ENCODE data around the gene LPAR1.

LPAR1 gene

GRCh38 chr9:110975969-110976368 is 62.3 kb downstream of the LPAR1 start:
- no peaks in the 10 kb centered on the region for H3K9me3 ChIP-seq (ENCODE audit: insufficient read depth, low read depth, low read length)
- H4K20me1 ChIP-seq (ENCODE audit: insufficient read depth, low read length, poor library complexity, severe bottlenecking) = no peaks in the 10 kb centered on the region
- no peaks in the 10 kb centered on the region for H3K4me1 ChIP-seq (ENCODE audit: insufficient read depth, low read length, poor library complexity, severe bottlenecking)
- H3K4me2 ChIP-seq (ENCODE audit: low read depth, low read length, poor library complexity, severe bottlenecking) = no peak overlapping the region
- H3K27me3 ChIP-seq (ENCODE audit: insufficient read depth, low read length, poor library complexity, severe bottlenecking) = no peaks in the 10 kb centered on the region
- no peak overlapping the region for H2AFZ ChIP-seq (ENCODE audit: low read length)
- H3K36me3 ChIP-seq (ENCODE audit: insufficient read depth, low read length) = no peaks in the 10 kb centered on the region
- H3F3A ChIP-seq (ENCODE audit: low read depth) = no peaks in the 10 kb centered on the region
- no peaks in the 10 kb centered on the region for H3K9me2 ChIP-seq (replicated peaks; ENCODE audit: low read depth, low read length)
- H3K4me3 ChIP-seq (ENCODE audit: low read length, poor library complexity, severe bottlenecking) = no peak overlapping the region
- TF ChIP-seq CTCF (conservative IDR thresholded peaks at IDR 0.05; ENCODE audit: low read length) (no peak), EZH2phosphoT487 (IDR thresholded peaks at IDR 0.05; ENCODE audit: borderline replicate concordance) (no peak)
- no peak overlapping the region for H3K9ac ChIP-seq (ENCODE audit: low read depth, low read length, poor library complexity, severe bottlenecking)
- H3K79me2 ChIP-seq (ENCODE audit: insufficient read depth, low read length) = no peaks in the 10 kb centered on the region

DNA sequence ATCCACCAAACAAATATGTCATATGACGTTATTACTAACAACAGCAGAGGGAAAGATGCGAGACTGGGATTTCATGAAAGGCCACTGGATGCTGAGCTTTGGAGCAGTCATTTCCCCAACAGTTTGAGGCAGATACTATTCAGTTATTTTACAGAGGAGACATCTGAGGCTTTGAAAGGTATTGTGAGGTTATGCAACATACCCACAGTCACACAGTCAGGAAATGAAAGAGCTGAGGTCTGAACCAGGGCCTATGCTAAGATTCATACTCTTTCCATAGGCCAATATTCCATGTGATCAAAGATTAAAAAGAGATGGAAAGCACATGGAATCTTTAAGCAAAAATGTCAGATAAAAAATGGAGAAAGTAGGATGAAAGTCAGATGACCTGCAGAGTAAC is 63.0 kb downstream of the LPAR1 start:
- Histone ChIP-seq H3K9me3 (ENCODE audit: insufficient read depth, low read depth, low read length) (no peaks in the 10 kb centered on the region), H3K79me2 (ENCODE audit: insufficient read depth, low read length) (no peaks in the 10 kb centered on the region), H3F3A (ENCODE audit: low read depth) (no peaks in the 10 kb centered on the region), H3K9me2 (replicated peaks; ENCODE audit: low read depth, low read length) (no peaks in the 10 kb centered on the region), H3K9ac (ENCODE audit: low read depth, low read length, poor library complexity, severe bottlenecking) (no peak overlapping the region), H3K27me3 (ENCODE audit: insufficient read depth, low read length, poor library complexity, severe bottlenecking) (no peaks in the 10 kb centered on the region), H3K4me1 (ENCODE audit: insufficient read depth, low read length, poor library complexity, severe bottlenecking) (no peaks in the 10 kb centered on the region), H3K4me2 (ENCODE audit: low read depth, low read length, poor library complexity, severe bottlenecking) (no peak overlapping the region), H3K36me3 (ENCODE audit: insufficient read depth, low read length) (no peaks in the 10 kb centered on the region), H4K20me1 (ENCODE audit: insufficient read depth, low read length, poor library complexity, severe bottlenecking) (no peaks in the 10 kb centered on the region), H3K4me3 (ENCODE audit: low read length, poor library complexity, severe bottlenecking) (no peak overlapping the region), H2AFZ (ENCODE audit: low read length) (no peak overlapping the region)
- no peak for TF ChIP-seq EZH2phosphoT487 (IDR thresholded peaks at IDR 0.05; ENCODE audit: borderline replicate concordance)
- TF ChIP-seq CTCF (conservative IDR thresholded peaks at IDR 0.05; ENCODE audit: low read length) = no peak

DNA sequence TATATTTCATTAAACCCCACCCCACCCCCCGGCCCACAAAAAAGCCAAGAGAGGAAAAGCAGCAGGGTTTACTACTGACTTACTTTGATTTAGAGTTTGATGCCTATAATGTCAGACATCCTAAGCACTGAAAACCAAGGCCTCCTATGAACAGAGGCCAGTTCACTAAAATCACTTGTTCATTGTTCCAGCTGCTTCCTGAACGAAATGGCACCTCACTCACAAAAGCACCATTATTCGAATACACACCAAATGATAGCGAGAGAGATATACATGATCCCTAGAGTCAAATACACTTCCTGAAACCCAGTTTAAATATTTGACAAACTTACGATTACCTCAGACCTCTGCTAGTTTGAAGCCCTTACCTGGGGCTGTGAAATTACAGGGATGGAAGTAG is 66.6 kb downstream of the LPAR1 start:
- H3K4me1 ChIP-seq (ENCODE audit: insufficient read depth, low read length, poor library complexity, severe bottlenecking) = no peaks in the 10 kb centered on the region
- no peaks in the 10 kb centered on the region for H3K9me3 ChIP-seq (ENCODE audit: insufficient read depth, low read depth, low read length)
- H3K4me3 ChIP-seq (ENCODE audit: low read length, poor library complexity, severe bottlenecking) = no peak overlapping the region
- no peaks in the 10 kb centered on the region for H3K79me2 ChIP-seq (ENCODE audit: insufficient read depth, low read length)
- H3K27me3 ChIP-seq (ENCODE audit: insufficient read depth, low read length, poor library complexity, severe bottlenecking) = no peaks in the 10 kb centered on the region
- no peaks in the 10 kb centered on the region for H3K9me2 ChIP-seq (replicated peaks; ENCODE audit: low read depth, low read length)
- TF ChIP-seq EZH2phosphoT487 (IDR thresholded peaks at IDR 0.05; ENCODE audit: borderline replicate concordance) (no peak), CTCF (conservative IDR thresholded peaks at IDR 0.05; ENCODE audit: low read length) (no peak)
- no peak overlapping the region for H3K4me2 ChIP-seq (ENCODE audit: low read depth, low read length, poor library complexity, severe bottlenecking)
- H3K9ac ChIP-seq (ENCODE audit: low read depth, low read length, poor library complexity, severe bottlenecking) = no peak overlapping the region
- H3K36me3 ChIP-seq (ENCODE audit: insufficient read depth, low read length) = no peaks in the 10 kb centered on the region
- no peaks in the 10 kb centered on the region for H3F3A ChIP-seq (ENCODE audit: low read depth)
- H4K20me1 ChIP-seq (ENCODE audit: insufficient read depth, low read length, poor library complexity, severe bottlenecking) = no peaks in the 10 kb centered on the region
- H2AFZ ChIP-seq (ENCODE audit: low read length) = no peak overlapping the region
